GM19397 (cell line): ENCODE results near the gene NPRL2.

Source experiments
- ATAC-seq: cut with Tn5 transposase; IDR thresholded peaks from one replicate; pipeline ENCODE4 v1.9.1; 2021; ENCODE audit warnings: mild to moderate bottlenecking, moderate library complexity; ENCODE audit not compliant: unreplicated experiment

Gene NPRL2

GRCh38 chr3:50327943-50328691 is 22.5 kb downstream of the NPRL2 start, which contains the start of gene TUSC2:
TUSC2 (minus strand) TSS chr3:50328223; CDS start chr3:50328099, 124 bp downstream.
- peak; percentile 82 for ATAC-seq

- no peak for ATAC-seq
These were observed 23.4 kb downstream of the NPRL2 start for GRCh38 chr3:50327129-50327528.

- ATAC-seq, result no peak
These were observed 24.4 kb downstream of the NPRL2 start for GRCh38 chr3:50326182-50326541.

GRCh38 chr3:50325497-50326181 is 24.9 kb downstream of the NPRL2 start:
- no peak for ATAC-seq

GRCh38 chr3:50325113-50325480 is 25.5 kb downstream of the NPRL2 start:
- ATAC-seq, result no peak

GRCh38 chr3:50324351-50325112 is 26.0 kb downstream of the NPRL2 start:
- no peak for ATAC-seq

GRCh38 chr3:50323614-50324199 is 26.9 kb downstream of the NPRL2 start:
- no peak for ATAC-seq

- ATAC-seq, result no peak
These were observed 27.4 kb downstream of the NPRL2 start for GRCh38 chr3:50323092-50323600.

GRCh38 chr3:50322386-50323091 is 28.0 kb downstream of the NPRL2 start, which contains the start of gene HYAL2:
HYAL2 (minus strand) TSS chr3:50322745; CDS start chr3:50320489, 2,256 bp downstream.
- no peak for ATAC-seq

GRCh38 chr3:50322115-50322385 is 28.5 kb downstream of the NPRL2 start:
- no peak for ATAC-seq

GRCh38 chr3:50321336-50322114 is 29.1 kb downstream of the NPRL2 start:
- ATAC-seq, result peak; percentile 80

GRCh38 chr3:50320853-50321335 is 29.7 kb downstream of the NPRL2 start:
- peak; percentile 55 for ATAC-seq

- no peak for ATAC-seq
These were observed 30.5 kb downstream of the NPRL2 start for GRCh38 chr3:50319894-50320625.

- ATAC-seq, result no peak
These were observed 31.2 kb downstream of the NPRL2 start for GRCh38 chr3:50319181-50319893.

GRCh38 chr3:50318615-50319014 is 32.0 kb downstream of the NPRL2 start:
- no peak for ATAC-seq

- no peak for ATAC-seq
These were observed 32.4 kb downstream of the NPRL2 start for GRCh38 chr3:50318163-50318562.

GRCh38 chr3:50317300-50317699 is 33.3 kb downstream of the NPRL2 start:
- no peak for ATAC-seq

- no peak for ATAC-seq
These were observed 33.8 kb downstream of the NPRL2 start for GRCh38 chr3:50316657-50317242.
